Dendritic cell treated with granulocyte-macrophage colony-stimulating factor and Interleukin-4, amounts not matched to agents 40 ng/mL and 50 ng/mL, for 4 days (primary cell): ENCODE results near the gene LRP2.
"Not testable (repeated sequence)": the region's sequence is repeated elsewhere in the genome, so short reads cannot be mapped to it uniquely, and the experiment has no call there.

Source experiments
- H3K27ac Mint-ChIP-seq: one replicate; pipeline ENCODE4 v1.8.0; 2022; ENCODE audit warnings: mild to moderate bottlenecking, mixed read lengths
- H3K27me3 Mint-ChIP-seq: one replicate; pipeline ENCODE4 v1.8.0; 2022; ENCODE audit warnings: mild to moderate bottlenecking, mixed read lengths
- H3K36me3 Mint-ChIP-seq: one replicate; pipeline ENCODE4 v1.8.0; 2022; ENCODE audit warnings: low read depth, mixed read lengths
- H3K4me1 Mint-ChIP-seq: one replicate; pipeline ENCODE4 v1.8.0; 2022; ENCODE audit warnings: low read depth, mixed read lengths
- H3K4me3 Mint-ChIP-seq: one replicate; pipeline ENCODE4 v1.8.0; 2022; ENCODE audit warnings: mild to moderate bottlenecking, moderate library complexity, mixed read lengths
- H3K9me3 Mint-ChIP-seq: one replicate; pipeline ENCODE4 v1.8.0; 2022; ENCODE audit warnings: mixed read lengths
- intact Hi-C: fragments of 100-400 bp; cut with micrococcal nuclease; formaldehyde crosslinking; loops from one replicate; pipeline ENCODE4 v1.15.0; 2022

Gene LRP2

DNA sequence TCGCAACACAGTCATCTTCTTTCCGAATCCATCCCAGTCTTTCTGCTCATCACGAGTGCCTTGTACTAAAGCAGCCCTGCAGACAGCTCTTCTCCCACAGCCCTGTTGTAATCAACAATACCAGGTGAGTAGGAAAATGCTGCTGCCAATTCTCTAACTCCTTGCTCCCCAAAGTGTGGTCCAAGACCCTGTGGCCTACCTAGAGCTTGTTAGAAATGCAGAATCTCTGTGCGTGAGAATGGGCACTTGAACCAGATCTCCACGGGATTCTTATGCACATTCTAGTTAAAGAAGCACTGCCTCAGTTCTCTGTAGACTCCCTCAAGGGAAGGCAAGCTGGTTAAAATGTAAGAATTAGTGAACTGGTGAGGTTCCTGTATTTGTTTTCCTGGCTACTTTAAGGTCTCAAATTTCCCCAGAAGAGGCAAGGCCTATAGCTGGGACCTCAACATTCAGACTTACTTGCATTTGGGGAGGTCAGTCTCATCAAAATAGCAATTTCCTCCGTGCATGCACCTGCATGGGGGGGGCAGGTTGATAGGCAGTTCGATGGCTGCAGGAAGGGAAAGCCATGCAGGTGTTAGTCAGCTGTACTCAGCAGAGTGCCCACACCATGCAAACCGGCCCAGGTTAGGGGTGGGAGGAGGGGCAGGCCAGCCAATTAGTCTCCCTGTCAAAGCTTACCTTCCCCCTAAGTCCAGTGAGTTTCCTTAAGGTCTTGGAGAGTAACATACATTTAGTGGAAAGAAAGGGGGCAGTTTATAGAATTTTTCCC is 222.2 kb downstream of the LRP2 start:
- H3K4me1 Mint-ChIP-seq = no peaks in the 10 kb centered on the region
- intact Hi-C loops = no loop called here
- no peak overlapping the region for H3K27ac Mint-ChIP-seq
- no peaks in the 10 kb centered on the region for H3K27me3 Mint-ChIP-seq
- no peaks in the 10 kb centered on the region for H3K9me3 Mint-ChIP-seq
- no peaks in the 10 kb centered on the region for H3K36me3 Mint-ChIP-seq
- no peak overlapping the region for H3K4me3 Mint-ChIP-seq

DNA sequence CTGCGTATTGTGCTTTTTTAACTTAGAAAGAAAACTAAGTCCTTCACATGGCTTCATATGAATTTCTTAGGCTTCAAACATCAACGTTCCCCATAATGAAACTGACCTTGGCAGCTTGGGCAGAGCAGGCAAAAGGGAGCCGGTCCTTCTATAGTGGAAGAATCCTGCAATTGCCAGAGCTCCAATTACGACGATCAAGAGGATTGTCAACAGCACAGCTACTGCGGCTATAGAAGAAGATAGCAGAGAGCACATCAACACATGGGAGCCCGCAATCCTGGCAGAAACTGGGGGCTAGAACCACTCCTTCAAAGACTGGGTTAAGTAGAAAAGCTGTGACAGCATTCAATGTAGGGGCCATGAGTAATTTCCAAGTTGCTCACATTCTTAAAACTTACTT is 223.2 kb downstream of the LRP2 start:
- Mint-ChIP-seq H3K27ac (no peak overlapping the region), H3K27me3 (no peaks in the 10 kb centered on the region), H3K9me3 (no peaks in the 10 kb centered on the region), H3K36me3 (no peaks in the 10 kb centered on the region), H3K4me1 (no peaks in the 10 kb centered on the region), H3K4me3 (no peak overlapping the region)
- intact Hi-C loops = no loop called here

GRCh38 chr2:169137924-169138323 is 224.4 kb downstream of the LRP2 start:
- no peak overlapping the region for H3K27ac Mint-ChIP-seq
- intact Hi-C loops = no loop called here
- H3K9me3 Mint-ChIP-seq = no peaks in the 10 kb centered on the region
- H3K27me3 Mint-ChIP-seq = no peaks in the 10 kb centered on the region
- H3K36me3 Mint-ChIP-seq = no peaks in the 10 kb centered on the region
- H3K4me1 Mint-ChIP-seq = no peaks in the 10 kb centered on the region
- no peak overlapping the region for H3K4me3 Mint-ChIP-seq

GRCh38 chr2:169136885-169137534 is 225.3 kb downstream of the LRP2 start:
- Mint-ChIP-seq H3K27me3 (no peaks in the 10 kb centered on the region), H3K4me3 (no peak overlapping the region), H3K36me3 (no peaks in the 10 kb centered on the region), H3K9me3 (no peaks in the 10 kb centered on the region), H3K4me1 (no peaks in the 10 kb centered on the region), H3K27ac (no peak overlapping the region)
- intact Hi-C loops = no loop called here

DNA sequence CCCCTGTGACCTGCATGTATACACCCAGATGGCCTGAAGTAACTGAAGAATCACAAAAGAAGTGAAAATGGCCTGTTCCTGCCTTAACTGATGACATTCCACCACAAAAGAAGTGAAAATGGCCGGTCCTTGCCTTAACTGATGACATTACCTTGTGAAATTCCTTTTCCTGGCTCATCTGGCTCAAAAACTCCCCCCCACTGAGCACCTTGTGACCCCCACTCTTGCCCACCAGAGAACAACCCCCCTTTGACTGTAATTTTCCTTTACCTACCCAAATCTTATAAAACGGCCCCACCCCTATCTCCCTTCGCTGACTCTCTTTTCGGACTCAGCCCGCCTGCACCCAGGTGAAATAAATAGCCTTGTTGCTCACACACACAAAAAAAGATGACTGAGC is 225.9 kb downstream of the LRP2 start:
- H3K9me3 Mint-ChIP-seq, H3K27ac Mint-ChIP-seq, H3K4me1 Mint-ChIP-seq, H3K4me3 Mint-ChIP-seq, intact Hi-C loops, H3K36me3 Mint-ChIP-seq, H3K27me3 Mint-ChIP-seq: not testable (repeated sequence)

GRCh38 chr2:169134272-169134671 is 228.1 kb downstream of the LRP2 start:
- intact Hi-C loops, H3K36me3 Mint-ChIP-seq, H3K27ac Mint-ChIP-seq, H3K4me3 Mint-ChIP-seq, H3K4me1 Mint-ChIP-seq, H3K9me3 Mint-ChIP-seq, H3K27me3 Mint-ChIP-seq: not testable (repeated sequence)

DNA sequence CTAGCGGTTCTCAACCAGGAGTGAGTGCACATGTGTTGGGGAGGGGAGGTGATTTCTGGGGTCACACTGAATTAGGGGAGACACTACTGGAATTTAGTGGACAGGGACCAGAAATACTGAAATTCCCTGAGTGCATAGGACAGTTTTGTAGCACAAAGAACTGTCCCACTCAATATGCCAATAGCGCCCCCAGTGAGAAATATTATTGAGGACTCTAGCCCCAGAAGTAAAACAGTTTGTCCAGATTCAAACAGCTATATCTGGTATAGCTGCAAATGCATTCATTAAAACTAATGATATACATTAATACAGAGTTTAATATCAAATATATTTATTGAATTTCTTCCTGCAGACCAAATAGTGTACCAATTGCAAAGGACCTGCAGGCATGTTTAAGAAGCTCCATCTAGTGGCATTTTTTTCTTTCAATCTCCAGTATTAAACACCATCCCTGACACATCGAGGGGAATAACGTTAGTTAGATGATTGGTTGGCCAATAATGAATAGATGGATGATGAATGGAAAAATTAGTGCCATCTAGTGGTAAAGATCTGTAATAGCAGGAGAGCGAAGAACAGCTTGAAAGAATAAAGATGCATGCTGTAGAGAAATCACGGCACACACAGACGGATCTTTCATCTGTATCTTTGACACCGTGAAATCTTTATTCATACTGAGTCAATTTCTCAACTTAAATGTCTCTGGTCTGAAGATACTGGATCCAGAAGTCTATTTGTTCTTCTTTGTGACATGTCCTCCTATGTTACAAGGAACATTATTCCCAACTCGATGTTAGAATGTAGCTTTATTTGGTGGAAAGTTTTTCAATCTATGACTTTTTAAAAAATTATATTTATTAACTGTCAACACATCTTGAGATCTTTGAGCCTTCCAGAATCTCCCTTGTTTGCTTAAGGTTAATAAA is 230.5 kb downstream of the LRP2 start:
- intact Hi-C loops = loop anchor here (1.0 to 2.0 kb wide), 2 partner anchors 21 to 171 kb away; no protein-coding TSS in a partner anchor
- H3K36me3 Mint-ChIP-seq = no peaks in the 10 kb centered on the region

GRCh38 chr2:169129703-169130243 is 232.6 kb downstream of the LRP2 start:
- intact Hi-C loops = no loop called here
- no peaks in the 10 kb centered on the region for H3K36me3 Mint-ChIP-seq
- H3K4me1 Mint-ChIP-seq = no peaks in the 10 kb centered on the region
- no peak overlapping the region for H3K27ac Mint-ChIP-seq
- H3K4me3 Mint-ChIP-seq = no peak overlapping the region
- no peaks in the 10 kb centered on the region for H3K27me3 Mint-ChIP-seq
- H3K9me3 Mint-ChIP-seq = no peaks in the 10 kb centered on the region

More for the DNA sequence above, 230.5 kb downstream of the LRP2 start:
- H3K27me3 Mint-ChIP-seq = no peaks in the 10 kb centered on the region
- no peak overlapping the region for H3K4me3 Mint-ChIP-seq
- H3K27ac Mint-ChIP-seq = no peak overlapping the region
- no peaks in the 10 kb centered on the region for H3K9me3 Mint-ChIP-seq
- no peaks in the 10 kb centered on the region for H3K4me1 Mint-ChIP-seq

GRCh38 chr2:169119851-169120250 is 242.5 kb downstream of the LRP2 start:
- Mint-ChIP-seq H3K27ac (no peak overlapping the region), H3K9me3 (no peaks in the 10 kb centered on the region), H3K4me1 (no peaks in the 10 kb centered on the region), H3K36me3 (no peaks in the 10 kb centered on the region), H3K4me3 (no peak overlapping the region), H3K27me3 (peaks cover 3% of the 10 kb centered on the region)
- intact Hi-C loops = no loop called here

- no peak overlapping the region for H3K4me3 Mint-ChIP-seq
- peaks cover 1% of the 10 kb centered on the region for H3K4me1 Mint-ChIP-seq
- H3K36me3 Mint-ChIP-seq = no peaks in the 10 kb centered on the region
Measured at GRCh38 chr2:169119123-169119760, 243.1 kb downstream of the LRP2 start.

GRCh38 chr2:169118060-169118459 is 244.3 kb downstream of the LRP2 start:
- H3K4me1 Mint-ChIP-seq = peaks cover 7% of the 10 kb centered on the region
- H3K9me3 Mint-ChIP-seq = no peaks in the 10 kb centered on the region
- no peak overlapping the region for H3K4me3 Mint-ChIP-seq

More at GRCh38 chr2:169119123-169119760, 243.1 kb downstream of the LRP2 start:
- Mint-ChIP-seq H3K27ac (no peak overlapping the region), H3K27me3 (peaks cover 1% of the 10 kb centered on the region), H3K9me3 (no peaks in the 10 kb centered on the region)
- intact Hi-C loops = no loop called here

GRCh38 chr2:169116993-169117392 is 245.3 kb downstream of the LRP2 start:
- peaks cover 7% of the 10 kb centered on the region for H3K4me1 Mint-ChIP-seq
- no peaks in the 10 kb centered on the region for H3K36me3 Mint-ChIP-seq
- intact Hi-C loops = no loop called here
- H3K9me3 Mint-ChIP-seq = no peaks in the 10 kb centered on the region
- H3K27ac Mint-ChIP-seq = no peak overlapping the region
- H3K27me3 Mint-ChIP-seq = peaks cover 1% of the 10 kb centered on the region
- no peak overlapping the region for H3K4me3 Mint-ChIP-seq

More at GRCh38 chr2:169118060-169118459, 244.3 kb downstream of the LRP2 start:
- intact Hi-C loops = no loop called here
- H3K36me3 Mint-ChIP-seq = no peaks in the 10 kb centered on the region
- H3K27me3 Mint-ChIP-seq = peaks cover 1% of the 10 kb centered on the region
- no peak overlapping the region for H3K27ac Mint-ChIP-seq

- no peak overlapping the region for H3K4me3 Mint-ChIP-seq
- intact Hi-C loops = no loop called here
Measured at GRCh38 chr2:169116327-169116726, 246.0 kb downstream of the LRP2 start.

More at GRCh38 chr2:169116327-169116726, 246.0 kb downstream of the LRP2 start:
- Mint-ChIP-seq H3K9me3 (no peaks in the 10 kb centered on the region), H3K4me1 (peaks cover 7% of the 10 kb centered on the region), H3K36me3 (no peaks in the 10 kb centered on the region), H3K27me3 (peaks cover 1% of the 10 kb centered on the region), H3K27ac (no peak overlapping the region)
